Endothelial cell of umbilical vein (primary cell): ENCODE measurements around the gene TNFRSF14. TPM values are rescaled to one million over a fixed set of nuclear protein-coding genes. Genes with fewer than 3 reads are reported as not detected.

Experiments
- BruUV-seq: library from RNA; stranded (reverse); fragments of 400-500 nt; replicated peaks from 2 replicates; lab custom pipeline; 2021; lab: Mats Ljungman, UMichigan
- CTCF ChIA-PET: fragments of 300-600, 350-600 bp; sonication (Branson Sonifier 250); formaldehyde crosslinking; loops from one replicate; lab custom pipeline; 2021; ENCODE audit warnings: antibody characterized with exemption, inconsistent platforms; lab: Charles Lee
- POLR2A ChIA-PET: fragments of 300-600, 350-600 bp; sonication (Branson Sonifier 250); formaldehyde crosslinking; loops from one replicate; lab custom pipeline; 2021; ENCODE audit warnings: antibody characterized with exemption, inconsistent platforms; lab: Charles Lee
- DNase-seq: peaks from one replicate; pipeline ENCODE4 v3.0.0-alpha.2; 2011; ENCODE audit warnings: low read depth, low spot score
- FAIRE-seq: peaks from 2 replicates; lab custom pipeline; 2011; peaks lifted over from hg19 to GRCh38; lab: Jason Lieb, UNC
- H2AFZ ChIP-seq: 2 replicates; pipeline ENCODE4 v1.6.0; 2012; ENCODE audit warnings: low read depth, low read length, control low read depth, inconsistent platforms
- H3K27ac ChIP-seq: 2 replicates; pipeline ENCODE4 v1.5.1; 2011; ENCODE audit warnings: low read depth, mild to moderate bottlenecking, control low read depth, low read length, moderate library complexity; ENCODE audit not compliant: insufficient read depth
- H3K27me3 ChIP-seq, 2 experiments: 2 replicates each; pipeline versions ENCODE4 v1.6.0 to v1.6.1; 2011; ENCODE audit warnings: low read length in 2 of 2, mixed read lengths in 1 of 2; ENCODE audit not compliant: control insufficient read depth in 2 of 2, insufficient read depth in 2 of 2
- H3K36me3 ChIP-seq, 2 experiments: 2 replicates in 1 of 2; 3 replicates in 1 of 2; pipeline ENCODE4 v1.5.1; 2011; ENCODE audit warnings: low read length in 2 of 2, mild to moderate bottlenecking in 1 of 2, moderate library complexity in 1 of 2; ENCODE audit not compliant: control insufficient read depth in 2 of 2, insufficient read depth in 2 of 2; ENCODE audit errors: extremely low read depth in 1 of 2
- H3K4me1 ChIP-seq: 3 replicates; pipeline ENCODE4 v1.5.1; 2011; ENCODE audit warnings: mild to moderate bottlenecking, low read length; ENCODE audit not compliant: control insufficient read depth, insufficient read depth; ENCODE audit errors: extremely low read depth
- H3K4me2 ChIP-seq: 2 replicates; pipeline ENCODE4 v1.6.1; 2011; ENCODE audit warnings: low read length, control low read depth, mixed read lengths; ENCODE audit not compliant: insufficient read depth
- H3K4me3 ChIP-seq, 3 experiments: fragments of 200-600 bp in 1 of 3; sonication (generic), shearing (Covaris generic) in 1 of 3; replicated peaks in 1 of 3; 2 replicates each; pipeline ENCODE4 v1.5.1; 2011 to 2016; ENCODE audit warnings: control low read depth in 3 of 3, low read length in 3 of 3, mild to moderate bottlenecking in 2 of 3, inconsistent platforms in 1 of 3, low read depth in 1 of 3, moderate library complexity in 1 of 3; ENCODE audit not compliant: insufficient read depth in 1 of 3
- H3K79me2 ChIP-seq: 2 replicates; pipeline ENCODE4 v1.6.0; 2012; ENCODE audit warnings: low read length, inconsistent platforms; ENCODE audit not compliant: control insufficient read depth, insufficient read depth
- H3K9ac ChIP-seq: replicated peaks from 2 replicates; pipeline ENCODE3; 2011; ENCODE audit warnings: low read length, control low read depth; ENCODE audit not compliant: insufficient read depth; ENCODE audit errors: extremely low read depth
- H3K9me1 ChIP-seq: replicated peaks from 3 replicates; pipeline ENCODE4 v1.6.0; 2011; ENCODE audit warnings: mild to moderate bottlenecking, low read length; ENCODE audit not compliant: control insufficient read depth, insufficient read depth; ENCODE audit errors: extremely low read depth
- H3K9me3 ChIP-seq: replicated peaks from 2 replicates; pipeline ENCODE4 v1.5.1; 2012; ENCODE audit warnings: low read length, inconsistent platforms; ENCODE audit not compliant: control insufficient read depth, insufficient read depth
- H4K20me1 ChIP-seq: replicated peaks from 2 replicates; pipeline ENCODE3; 2011; ENCODE audit warnings: mild to moderate bottlenecking, low read length; ENCODE audit not compliant: control insufficient read depth, insufficient read depth; ENCODE audit errors: extremely low read depth
- CTCF ChIP-seq, 2 donors: IDR thresholded peaks; 1 replicate in 1 of 2; 2 replicates in 1 of 2; pipeline ENCODE4 v1.5.1; 2011; ENCODE audit warnings: low read length in 2 of 2, mild to moderate bottlenecking in 2 of 2, moderate library complexity in 2 of 2, control low read depth in 1 of 2, inconsistent platforms in 1 of 2, low read depth in 1 of 2; ENCODE audit not compliant: insufficient read depth in 1 of 2; ENCODE audit errors: extremely low read depth in 1 of 2
- EZH2 ChIP-seq: IDR thresholded peaks from 2 replicates; pipeline ENCODE4 v1.6.1; 2012; ENCODE audit warnings: borderline replicate concordance, low read depth, mild to moderate bottlenecking, moderate library complexity, low read length, inconsistent platforms; ENCODE audit not compliant: severe bottlenecking
- FOS ChIP-seq: IDR thresholded peaks from 2 replicates; pipeline ENCODE4 v1.6.1; 2011; ENCODE audit warnings: mild to moderate bottlenecking, low read length, moderate library complexity, borderline replicate concordance; ENCODE audit not compliant: insufficient read depth
- GATA2 ChIP-seq: IDR thresholded peaks from 2 replicates; pipeline ENCODE4 v1.7.0; 2011; ENCODE audit warnings: low read depth, mild to moderate bottlenecking, moderate library complexity, mixed read lengths, low read length; ENCODE audit not compliant: insufficient read length, insufficient read depth
- JUN ChIP-seq: IDR thresholded peaks from 2 replicates; pipeline ENCODE4 v1.6.1; 2011; ENCODE audit warnings: borderline replicate concordance, low read depth; ENCODE audit not compliant: insufficient read length, insufficient read depth
- MYC ChIP-seq: IDR thresholded peaks from one replicate; pipeline ENCODE4 v1.6.1; 2011; ENCODE audit warnings: mild to moderate bottlenecking, low read depth, low read length
- POLR2A ChIP-seq: IDR thresholded peaks from 2 replicates; pipeline ENCODE4 v1.6.1; 2012; ENCODE audit warnings: low read depth, mild to moderate bottlenecking, control low read depth, low read length
- POLR2AphosphoS5 ChIP-seq: IDR thresholded peaks from 2 replicates; pipeline ENCODE4 v1.6.1; 2012; ENCODE audit warnings: low read depth, mild to moderate bottlenecking, control low read depth, low read length, moderate library complexity; ENCODE audit not compliant: insufficient read depth
- dilution Hi-C: fragments of 300-500 bp; cut with MboI; formaldehyde crosslinking; loops from one replicate; pipeline ENCODE4 v1.15.0; 2019; ENCODE audit warnings: low sequenced_read_pairs; ENCODE audit not compliant: extremely low pct_ligation_motif_present
- intact Hi-C: fragments of 100-400 bp; cut with micrococcal nuclease; formaldehyde crosslinking; loops from one replicate; pipeline ENCODE4 v1.10.0; 2022
- polyA plus RNA-seq, 4 experiments: library from polyadenylated mRNA; depleted of rRNA in 3 of 4; stranded (reverse) in 3 of 4; unstranded in 1 of 4; fragments of >200 nt; gene quantifications; 2 replicates each; pipeline versions ENCODE4 v1.2.1 to v1.2.3, GENCODE V29; 2011 to 2012; ENCODE audit warnings: missing spikeins in 1 of 4
- total RNA-seq: library from RNA; stranded (reverse); gene quantifications from 2 replicates; pipeline ENCODE4 v1.2.3, GENCODE V29; 2021
- TF ChIP-seq, protein P1 (sequence below): IDR thresholded peaks from 2 replicates; pipeline ENCODE4 v1.6.1; 2011; ENCODE audit not compliant: insufficient read depth, insufficient read length

Gene TNFRSF14
- total and polyA plus RNA-seq, 2 donors (not counting 3 experiments of a cell fraction or from before 2014, with no cell fraction given): 40.9 to 49.4 TPM

GRCh38 chr1:2606396-2606880 is 50.3 kb downstream of the TNFRSF14 start:
- Histone ChIP-seq H3K4me2 (no peak overlapping the region), H3K27ac (no peak overlapping the region), H3K9me3 (no peaks in the 10 kb centered on the region), H2AFZ (no peak overlapping the region), H3K9me1 (no peaks in the 10 kb centered on the region), H3K27me3 (no peaks in the 10 kb centered on the region), H3K4me3 (no peak overlapping the region), H3K4me1 (no peaks in the 10 kb centered on the region), H3K79me2 (no peaks in the 10 kb centered on the region), H4K20me1 (no peaks in the 10 kb centered on the region), H3K9ac (no peak overlapping the region), H3K36me3 (no peaks in the 10 kb centered on the region)
- dilution Hi-C loops: no loop called here
- intact Hi-C loops: no loop called here
- no TSS peak for BruUV-seq
- FAIRE-seq (no peak), DNase-seq (no peak)
- TF ChIP-seq MYC: no peak
- TF ChIP-seq, protein P1, sequence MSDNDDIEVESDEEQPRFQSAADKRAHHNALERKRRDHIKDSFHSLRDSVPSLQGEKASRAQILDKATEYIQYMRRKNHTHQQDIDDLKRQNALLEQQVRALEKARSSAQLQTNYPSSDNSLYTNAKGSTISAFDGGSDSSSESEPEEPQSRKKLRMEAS: no peak
- no peak for TF ChIP-seq POLR2AphosphoS5
- no peak for TF ChIP-seq CTCF (IDR thresholded peaks at IDR 0.05; ENCODE audit: extremely low read depth in 1 of 2, insufficient read depth in 1 of 2, low read depth in 1 of 2, low read length in 2 of 2)
- TF ChIP-seq EZH2: no peak
- no peak for TF ChIP-seq GATA2
- no peak for TF ChIP-seq JUN
- no peak for TF ChIP-seq POLR2A
- no peak for TF ChIP-seq FOS
- ChIA-PET POLR2A (no interaction called here), CTCF (no interaction called here)
